HG02678 (cell line): Measurements from ENCODE around the gene ERBB4.
"Not testable (repeated sequence)": the region's sequence is repeated elsewhere in the genome, so short reads cannot be mapped to it uniquely, and the experiment has no call there.

ENCODE experiments used
- ATAC-seq: cut with Tn5 transposase; IDR thresholded peaks from one replicate; pipeline ENCODE4 v1.9.1; 2021; ENCODE audit warnings: mild to moderate bottlenecking, moderate library complexity; ENCODE audit not compliant: unreplicated experiment

The ERBB4 gene

DNA sequence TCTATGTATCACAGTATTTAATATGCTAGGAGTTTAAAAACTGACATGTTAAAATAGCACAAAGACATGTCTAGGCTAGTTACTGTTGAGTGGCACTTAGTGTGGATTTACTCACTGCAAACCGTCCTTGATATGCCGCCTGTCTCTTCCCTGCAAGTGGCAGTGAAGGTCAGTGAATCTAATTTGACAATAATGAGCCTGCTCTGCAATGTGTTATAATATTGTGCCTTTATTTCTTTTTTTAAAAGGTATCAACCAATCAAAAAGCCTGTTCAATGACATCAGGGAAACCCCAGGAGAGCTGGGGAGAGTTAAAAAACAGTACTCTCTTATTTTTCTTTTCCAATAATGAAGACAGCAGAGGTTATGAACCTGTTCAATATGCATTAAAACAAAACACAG is 384.1 kb downstream of the ERBB4 start:
- ATAC-seq, result no peak

DNA sequence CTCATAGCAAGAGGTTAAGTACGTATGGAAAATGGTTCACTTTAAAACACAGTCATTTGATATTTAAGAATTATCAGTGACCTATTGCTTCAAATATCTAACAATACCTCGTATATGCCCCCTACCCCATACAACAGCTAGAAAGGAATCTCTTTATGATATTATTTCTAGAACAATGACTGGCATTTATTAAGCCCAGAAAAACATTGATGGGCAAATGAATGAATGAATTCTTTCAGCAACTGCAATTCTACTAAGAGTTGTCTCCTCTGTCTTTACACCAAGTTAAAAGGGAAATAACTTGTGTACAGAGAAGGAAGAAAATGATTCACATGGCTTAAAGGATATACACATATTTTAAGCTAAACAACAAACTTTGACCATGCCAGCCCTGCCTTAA is 384.7 kb downstream of the ERBB4 start:
- no peak for ATAC-seq

DNA sequence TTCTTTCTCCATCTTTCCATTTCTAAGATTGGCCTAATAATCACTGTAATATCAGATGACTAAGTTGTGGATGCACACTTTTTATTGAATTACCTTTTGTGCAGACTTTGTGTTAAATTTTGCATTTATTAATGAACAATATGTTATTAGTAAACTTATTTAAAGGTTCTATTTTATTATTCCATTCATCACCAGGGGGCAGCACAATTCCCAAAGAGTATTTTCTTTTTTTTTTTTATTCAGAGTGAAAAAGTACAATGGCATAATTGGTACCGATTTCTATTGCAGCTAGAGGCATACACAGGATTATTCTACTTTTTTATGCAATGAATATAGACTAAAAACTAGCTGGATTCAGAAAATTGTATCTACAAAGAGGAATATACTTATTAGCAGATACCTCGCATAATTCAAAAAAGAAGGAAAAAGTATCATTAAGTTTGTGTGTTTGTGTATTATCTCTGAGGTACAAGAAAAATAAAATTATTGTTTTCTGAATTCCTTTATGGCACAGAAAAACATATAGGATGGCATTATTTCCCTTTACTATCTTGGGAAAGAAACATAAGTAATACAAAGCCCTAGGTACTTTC is 390.6 kb downstream of the ERBB4 start:
- ATAC-seq, result no peak

DNA sequence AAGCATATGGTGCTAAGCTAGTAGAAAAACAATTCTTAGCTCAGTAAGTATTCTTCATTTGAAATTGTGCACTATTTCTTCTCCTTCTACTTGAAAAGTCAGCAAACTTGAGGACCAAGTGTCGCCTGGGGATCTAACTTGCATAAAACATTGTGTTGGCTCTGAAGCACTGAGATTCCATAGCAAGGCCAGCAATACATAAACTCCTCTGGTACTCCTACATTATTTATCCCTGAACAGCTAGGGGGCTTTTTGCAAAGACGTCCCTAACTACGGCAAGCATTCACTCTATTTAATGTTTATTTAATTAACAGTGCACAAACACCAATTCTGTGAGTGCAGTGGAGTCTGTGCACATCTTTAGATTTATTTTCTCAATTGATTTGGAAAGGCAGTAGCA is 392.2 kb downstream of the ERBB4 start:
- ATAC-seq, result no peak

DNA sequence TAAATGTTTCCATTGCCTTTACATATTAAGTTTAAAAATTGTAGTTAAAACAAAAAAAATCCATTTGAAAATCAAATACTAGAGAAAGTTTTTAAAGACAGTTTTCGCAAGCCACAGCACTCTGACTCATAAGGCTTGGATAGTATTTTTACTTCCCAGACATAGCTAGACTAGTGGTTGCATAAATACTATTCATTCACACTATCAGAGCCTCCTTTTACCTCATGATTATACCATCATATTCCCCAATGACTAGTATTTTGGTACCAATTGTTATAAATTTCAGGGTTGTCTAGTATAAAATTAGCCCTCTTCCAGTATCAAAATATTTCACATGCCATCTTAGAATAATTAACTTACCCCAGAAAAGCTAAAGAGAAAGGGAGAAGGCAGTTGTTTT is 393.5 kb downstream of the ERBB4 start:
- ATAC-seq, result no peak

DNA sequence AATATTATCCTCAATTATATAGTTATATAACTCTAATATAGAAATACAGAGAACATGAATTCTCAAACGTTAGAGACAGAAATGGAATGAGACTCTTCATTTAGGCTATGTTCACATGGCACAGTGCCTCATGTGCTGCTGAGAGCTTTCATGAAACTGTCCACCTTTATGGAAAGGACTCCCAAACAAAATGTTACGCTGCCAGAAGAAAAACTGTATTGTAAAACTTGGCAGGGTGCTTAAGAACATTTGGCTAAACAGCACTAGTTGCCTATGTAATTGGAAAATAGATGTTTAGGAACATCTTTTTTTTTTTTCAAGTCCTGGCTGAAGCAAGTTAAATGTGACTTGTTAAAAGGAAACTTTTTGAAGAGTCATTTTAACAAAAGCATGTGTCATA is 396.0 kb downstream of the ERBB4 start:
- ATAC-seq, result no peak

DNA sequence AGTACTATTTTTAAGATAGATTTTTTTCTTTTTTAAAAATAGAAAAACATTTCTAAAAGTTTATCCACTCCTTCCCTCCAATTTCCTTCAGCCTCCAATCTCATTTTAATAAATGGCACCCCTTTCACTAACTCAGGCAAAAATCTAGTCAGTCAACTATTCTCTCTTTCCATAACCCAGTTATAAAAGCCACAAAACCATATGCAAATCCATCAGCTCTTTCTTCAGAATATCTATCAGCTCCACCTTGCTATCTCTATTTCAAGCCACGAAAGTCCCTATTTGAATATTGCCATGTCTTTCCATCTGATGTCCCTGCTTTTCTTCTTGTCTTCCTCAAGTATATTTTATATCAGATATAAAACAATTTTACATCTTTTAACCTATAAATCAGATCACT is 397.1 kb downstream of the ERBB4 start:
- no peak for ATAC-seq

DNA sequence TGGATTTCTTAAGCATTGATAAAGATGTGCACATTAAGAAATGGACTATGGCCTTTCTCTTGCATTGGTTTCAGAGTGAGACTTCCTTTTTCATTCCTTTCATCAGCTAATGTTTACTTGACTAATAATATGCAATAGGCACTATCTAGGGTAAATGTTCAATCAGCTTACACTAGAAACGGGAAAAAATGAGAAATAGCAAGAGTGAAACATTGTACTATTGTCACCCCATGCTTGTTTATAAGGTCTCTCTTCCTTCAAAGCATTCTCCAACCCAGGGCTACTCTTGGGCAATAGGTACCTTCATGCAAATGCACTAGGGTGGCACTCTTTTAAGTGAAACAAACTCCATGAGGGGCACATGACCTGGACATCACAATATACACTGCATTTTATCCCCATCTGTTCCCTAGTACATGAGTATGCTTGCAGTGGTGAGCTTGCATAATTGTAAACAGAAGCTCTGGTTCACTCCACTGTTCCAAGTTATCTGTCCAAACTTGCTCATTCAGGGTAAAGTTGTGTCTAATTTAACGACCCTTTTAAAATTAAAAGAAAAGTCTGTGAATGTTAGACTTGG is 402.3 kb downstream of the ERBB4 start:
- ATAC-seq, result no peak

DNA sequence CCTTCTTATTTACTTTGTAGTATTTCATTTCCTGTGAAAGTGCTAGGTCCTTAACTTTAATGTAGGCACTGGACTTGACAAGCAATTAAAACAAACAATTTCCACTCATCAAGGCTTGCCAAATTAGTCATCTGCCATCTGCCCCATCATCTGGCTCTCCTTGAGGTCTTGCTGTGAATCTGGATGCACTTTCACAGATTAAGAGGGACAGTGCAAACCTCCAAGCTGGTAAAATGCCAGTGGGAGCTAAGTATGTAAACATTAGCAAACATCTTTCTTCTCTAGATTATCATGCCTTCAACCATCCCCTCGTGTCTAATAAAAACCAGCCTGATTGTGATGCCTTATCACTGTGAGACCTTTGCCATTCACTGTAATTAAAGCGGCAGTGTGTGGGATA is 402.9 kb downstream of the ERBB4 start:
- ATAC-seq, result no peak

DNA sequence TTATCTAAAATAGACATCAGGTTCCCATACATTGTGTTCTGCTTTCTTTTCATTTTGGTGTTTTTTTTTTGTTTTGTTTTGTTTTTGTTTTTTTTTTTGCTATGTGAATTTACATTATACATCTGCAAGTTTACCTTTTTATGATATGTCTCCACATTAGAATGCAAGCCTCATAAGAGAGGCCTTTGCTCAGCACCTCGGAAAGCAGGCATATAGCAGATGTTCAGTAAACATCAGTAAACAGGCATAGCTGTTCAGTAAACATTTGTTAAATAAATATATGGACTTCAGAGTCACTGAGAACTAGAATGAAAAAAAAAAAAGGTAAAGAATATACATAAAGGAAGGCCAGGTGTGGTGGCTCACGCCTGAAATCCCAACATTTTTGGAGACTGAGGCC is 405.3 kb downstream of the ERBB4 start:
- ATAC-seq, result no peak

DNA sequence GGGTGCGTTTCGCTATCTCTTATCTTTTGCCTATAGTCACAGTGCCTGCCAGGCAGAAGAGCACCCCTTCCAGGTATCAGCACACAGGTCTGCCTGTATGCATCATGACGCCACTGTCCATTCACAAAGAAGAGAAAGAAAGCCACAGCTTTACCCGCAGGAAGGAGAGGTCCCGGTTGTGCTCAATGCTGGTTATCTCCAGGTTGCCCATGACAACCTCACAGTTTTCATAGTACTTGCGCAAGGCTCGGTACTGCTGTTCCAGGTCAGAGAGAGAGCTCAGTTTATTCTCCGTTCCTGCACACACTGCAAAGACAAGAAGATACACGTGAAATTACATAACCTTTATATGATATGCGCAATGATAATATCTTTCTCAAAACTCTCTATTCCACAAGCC is 414.0 kb downstream of the ERBB4 start:
- ATAC-seq, result no peak

DNA sequence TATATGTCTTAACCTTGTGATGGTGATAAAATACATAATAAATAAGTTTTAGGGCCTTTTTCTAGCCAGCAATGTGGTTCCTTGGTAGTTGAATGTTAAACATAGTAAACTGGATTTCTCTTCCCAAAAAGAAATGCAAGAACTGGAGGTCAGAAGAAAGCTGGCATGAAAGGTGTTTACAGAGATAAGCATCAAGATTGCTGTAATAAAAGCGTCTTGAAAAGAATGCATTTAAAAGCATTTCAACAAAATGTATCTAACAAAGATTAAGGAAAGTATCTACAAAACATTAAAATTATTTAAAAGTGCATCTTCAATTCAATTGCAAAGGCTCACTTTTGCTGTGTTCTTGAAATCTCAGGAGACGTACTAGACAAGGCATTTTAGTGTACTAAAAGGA is 419.0 kb downstream of the ERBB4 start:
- ATAC-seq, result no peak

DNA sequence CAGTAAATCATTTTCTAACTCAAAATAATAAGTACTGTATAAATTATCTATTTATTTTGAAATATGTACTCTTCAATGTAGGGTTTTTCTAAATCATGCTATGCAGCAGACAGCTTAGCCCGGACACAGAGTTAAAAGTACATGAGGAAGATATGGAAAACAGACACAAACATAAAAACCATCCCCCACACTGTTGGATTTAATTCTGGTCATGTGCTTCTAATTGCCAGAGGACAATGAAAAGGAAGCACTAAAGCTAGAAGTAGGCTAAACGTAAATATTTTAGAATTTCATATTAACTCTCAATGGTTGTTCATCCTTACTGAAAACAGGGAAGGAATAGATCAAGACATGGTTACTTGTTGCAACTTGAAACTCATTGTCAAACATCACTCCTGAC is 420.7 kb downstream of the ERBB4 start:
- ATAC-seq, result no peak

DNA sequence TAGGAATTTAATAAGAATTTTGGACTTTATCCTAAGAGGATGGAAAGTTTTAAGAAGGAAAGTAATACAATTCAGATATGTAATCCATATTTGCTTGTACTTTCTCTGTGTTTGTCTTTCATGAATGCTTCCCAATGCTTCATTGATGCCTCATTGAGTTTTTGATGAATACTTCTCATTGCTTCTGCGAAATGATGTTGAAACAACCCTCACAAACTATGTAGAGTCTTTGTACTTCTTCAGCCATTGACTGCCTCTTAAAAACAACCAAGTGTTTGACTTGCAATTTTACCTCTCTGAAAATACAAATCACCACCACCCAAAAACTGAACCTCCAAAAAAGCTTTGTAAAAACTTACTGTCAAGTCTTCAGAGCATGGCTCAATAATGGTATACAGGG is 424.1 kb downstream of the ERBB4 start:
- ATAC-seq, result no peak

DNA sequence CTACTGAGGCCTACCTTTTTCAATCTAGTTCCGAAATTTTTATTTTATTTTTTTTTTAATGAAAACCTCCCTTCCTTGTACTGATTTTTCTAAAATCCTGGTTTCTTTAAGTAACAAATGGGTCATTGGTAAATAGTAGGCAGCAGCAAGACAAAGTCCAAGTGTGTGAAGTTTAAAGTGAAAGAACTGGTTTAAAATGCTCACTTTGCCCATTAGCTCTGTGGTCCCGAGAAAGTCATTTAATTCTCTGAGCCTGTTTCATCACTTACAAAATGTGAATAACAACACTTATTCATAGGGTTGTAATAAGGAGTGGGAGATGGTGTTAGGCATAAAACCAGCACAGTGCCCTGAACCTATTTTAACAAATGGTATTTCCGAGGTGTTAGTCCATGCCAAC is 426.2 kb downstream of the ERBB4 start:
- no peak for ATAC-seq

DNA sequence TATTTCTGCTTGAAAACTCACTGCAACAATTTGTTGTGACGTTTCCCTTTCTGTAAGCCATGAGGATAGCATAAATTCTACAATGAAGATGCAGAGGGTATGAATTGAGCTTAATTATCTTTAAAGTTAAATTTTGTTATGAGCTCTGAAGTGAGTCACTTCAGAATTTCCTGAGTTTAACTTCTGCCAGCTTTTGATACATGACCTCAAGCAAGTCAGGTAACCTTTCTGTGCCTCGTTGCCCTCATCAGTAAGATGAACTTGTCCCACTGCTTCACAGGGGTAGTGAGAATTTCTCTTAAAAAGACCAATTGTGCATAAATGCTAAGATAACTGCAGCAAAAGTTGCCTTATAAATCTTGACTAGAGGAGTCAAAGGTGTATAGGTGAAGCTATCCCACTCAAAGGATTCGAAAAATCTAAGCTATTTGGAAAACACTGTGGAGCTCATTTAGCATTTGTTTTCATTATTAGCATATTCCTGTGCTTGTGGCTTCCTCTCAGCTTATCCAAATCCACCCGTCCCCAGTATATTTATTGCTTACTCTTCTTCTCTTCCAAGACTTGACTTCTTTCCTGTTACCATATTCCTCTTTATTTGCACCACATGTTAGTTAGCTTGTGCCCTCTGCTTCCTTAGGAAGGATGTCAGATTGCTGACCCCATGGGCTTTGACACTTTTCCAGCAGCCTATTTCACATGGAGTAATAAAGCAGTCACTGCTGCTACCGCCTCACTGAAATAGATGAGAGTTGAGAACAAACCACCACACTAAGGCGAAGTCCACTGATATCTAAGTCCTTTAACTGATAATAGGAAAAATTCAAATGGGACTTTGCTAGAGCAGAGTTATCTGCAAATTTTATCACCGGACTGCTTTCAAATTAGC is 428.6 kb downstream of the ERBB4 start:
- ATAC-seq, result no peak

DNA sequence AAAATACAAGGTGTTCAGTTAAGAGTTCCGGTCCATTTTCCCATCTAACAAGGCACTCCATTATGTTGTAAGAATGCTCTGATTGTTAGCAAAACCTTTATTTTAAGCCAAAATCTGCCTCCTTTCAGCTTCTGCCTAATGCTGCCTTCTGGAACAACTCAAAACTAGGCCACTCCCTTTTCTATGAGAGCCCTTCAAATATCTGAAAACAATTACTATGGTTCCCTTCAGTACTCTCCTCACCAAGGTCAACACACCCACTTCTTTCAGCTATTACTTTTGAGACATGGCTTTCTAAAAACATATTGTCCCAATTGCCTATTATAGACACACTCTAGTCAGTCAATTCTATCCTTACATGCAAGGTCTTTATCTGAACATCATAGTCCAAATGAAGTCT is 429.4 kb downstream of the ERBB4 start:
- ATAC-seq, result no peak

DNA sequence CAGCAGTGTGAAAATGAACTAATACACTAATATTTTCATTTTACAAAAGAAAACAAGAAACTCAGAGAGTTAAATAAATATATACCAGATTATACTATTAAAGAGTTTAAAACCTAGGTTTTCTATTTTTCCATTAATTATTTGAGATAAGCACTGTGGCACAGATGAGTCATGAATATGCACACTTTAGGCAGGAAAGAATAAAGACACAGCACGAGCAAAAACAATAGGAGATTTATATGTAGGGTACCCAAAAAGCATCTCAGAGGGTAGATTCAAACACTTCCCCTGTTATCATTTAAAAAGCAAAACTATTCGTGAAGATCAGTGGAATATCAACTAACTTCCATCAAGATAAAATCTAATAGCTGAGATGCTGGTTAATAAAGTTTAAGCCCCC is 430.6 kb downstream of the ERBB4 start:
- no peak for ATAC-seq

DNA sequence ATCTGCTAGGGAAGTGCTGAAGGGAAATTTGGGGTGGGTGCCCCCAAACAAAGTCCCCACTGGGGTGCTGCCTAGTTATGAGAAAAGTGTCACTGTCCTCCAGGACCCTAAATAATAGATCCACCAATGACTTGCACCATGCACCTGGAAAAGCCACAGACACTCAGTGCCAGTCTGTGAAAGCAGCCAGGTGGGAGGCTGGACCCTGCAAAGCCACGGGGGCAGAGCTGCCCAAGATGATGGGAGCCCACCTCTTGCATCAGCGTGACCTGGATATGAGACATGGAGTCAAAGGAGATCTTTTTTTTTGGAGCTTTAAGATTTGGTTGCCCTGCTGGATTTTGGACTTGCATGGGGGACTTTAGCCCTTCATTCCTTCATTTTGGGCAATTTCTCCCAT is 431.6 kb downstream of the ERBB4 start:
- no peak for ATAC-seq

DNA sequence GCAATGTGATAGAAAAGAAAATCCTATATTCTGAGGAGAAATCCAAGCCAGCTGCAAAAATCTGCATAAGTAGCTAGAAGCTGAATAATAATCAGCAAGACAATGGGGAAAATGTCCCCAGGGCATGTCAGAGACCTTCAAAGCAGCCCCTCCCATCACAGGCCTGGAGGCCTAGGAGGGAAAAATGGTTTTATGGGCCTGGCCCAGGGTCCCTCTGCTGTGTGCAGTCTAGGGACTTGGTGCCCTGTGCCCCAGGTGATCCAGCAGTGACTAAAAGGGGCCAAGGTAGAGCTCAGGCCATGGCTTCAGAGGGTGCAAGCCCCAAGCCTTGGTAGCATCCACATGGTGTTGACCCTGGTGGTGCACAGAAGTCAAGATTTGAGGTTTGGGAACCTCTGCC is 432.1 kb downstream of the ERBB4 start:
- ATAC-seq, result not testable (repeated sequence)

DNA sequence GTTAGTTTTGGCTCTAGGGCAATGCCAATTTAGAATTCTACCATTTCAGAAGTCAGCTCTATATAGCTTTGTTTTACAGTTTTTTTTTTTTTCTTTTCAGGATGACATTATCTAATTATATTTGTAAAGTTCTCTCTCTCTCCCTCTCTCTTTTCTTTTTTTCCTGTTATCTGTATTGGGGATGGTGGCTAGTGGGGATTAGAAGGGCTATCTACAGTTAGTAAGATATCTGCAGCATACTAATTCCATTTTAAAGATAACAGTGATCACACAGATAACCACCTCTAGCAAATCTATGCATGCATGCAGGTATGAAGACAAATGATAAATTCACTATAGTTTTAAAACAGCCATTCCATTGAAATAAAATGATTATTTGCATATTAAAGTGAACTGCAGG is 438.9 kb downstream of the ERBB4 start:
- no peak for ATAC-seq

DNA sequence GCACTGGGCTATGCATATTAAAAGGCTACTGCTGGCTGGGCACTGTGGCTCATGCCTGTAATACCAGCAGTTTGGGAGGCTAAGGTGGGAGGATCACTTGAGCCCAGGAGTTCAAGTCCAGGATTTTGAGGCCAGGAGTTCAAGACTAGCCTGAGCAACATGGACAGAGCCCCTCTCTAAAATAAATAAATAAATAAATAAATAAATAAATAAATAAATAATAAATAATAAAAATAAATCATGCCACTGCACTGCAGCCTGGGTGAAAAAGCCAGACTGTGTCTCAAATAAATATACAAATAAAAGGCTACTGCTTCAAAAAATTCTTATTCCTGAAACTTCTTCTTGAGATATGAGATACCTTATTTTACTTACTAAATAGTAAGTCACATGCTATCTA is 439.6 kb downstream of the ERBB4 start:
- no peak for ATAC-seq
